HG03571 (cell line): Measurements from ENCODE around the gene TMEM132D.

Source experiments
- ATAC-seq: cut with Tn5 transposase; IDR thresholded peaks from one replicate; pipeline ENCODE4 v1.9.1; 2021; ENCODE audit not compliant: unreplicated experiment

The TMEM132D gene

GRCh38 chr12:129138776-129139175 is 765.0 kb downstream of the TMEM132D start:
- ATAC-seq = no peak

GRCh38 chr12:129136694-129137325 is 767.0 kb downstream of the TMEM132D start:
- no peak for ATAC-seq

GRCh38 chr12:129127771-129128170 is 776.1 kb downstream of the TMEM132D start:
- no peak for ATAC-seq

- no peak for ATAC-seq
Observed at GRCh38 chr12:129127211-129127610, 776.6 kb downstream of the TMEM132D start.

GRCh38 chr12:129119537-129119936 is 784.3 kb downstream of the TMEM132D start:
- ATAC-seq = no peak

- ATAC-seq = no peak
Observed at GRCh38 chr12:129115558-129115957, 788.3 kb downstream of the TMEM132D start.

- no peak for ATAC-seq
Observed at GRCh38 chr12:129110575-129110974, 793.2 kb downstream of the TMEM132D start.

GRCh38 chr12:129109174-129110001 is 794.4 kb downstream of the TMEM132D start:
- no peak for ATAC-seq

GRCh38 chr12:129106772-129107171 is 797.1 kb downstream of the TMEM132D start:
- no peak for ATAC-seq

- no peak for ATAC-seq
Observed at GRCh38 chr12:129103231-129103630, 800.6 kb downstream of the TMEM132D start.

- ATAC-seq = no peak
Observed at GRCh38 chr12:129102233-129102632, 801.6 kb downstream of the TMEM132D start.

GRCh38 chr12:129101816-129102215 is 802.0 kb downstream of the TMEM132D start:
- ATAC-seq = no peak

- no peak for ATAC-seq
Observed at GRCh38 chr12:129101404-129101803, 802.4 kb downstream of the TMEM132D start.

- no peak for ATAC-seq
Observed at GRCh38 chr12:129097451-129097850, 806.4 kb downstream of the TMEM132D start.

- ATAC-seq = no peak
Observed at GRCh38 chr12:129096968-129097367, 806.9 kb downstream of the TMEM132D start.

GRCh38 chr12:129096184-129096583 is 807.6 kb downstream of the TMEM132D start:
- no peak for ATAC-seq

GRCh38 chr12:129089576-129089975 is 814.2 kb downstream of the TMEM132D start:
- ATAC-seq = no peak

- no peak for ATAC-seq
Observed at GRCh38 chr12:129084875-129085826, 818.7 kb downstream of the TMEM132D start.

GRCh38 chr12:129083121-129083840 is 820.5 kb downstream of the TMEM132D start:
- no peak for ATAC-seq

- no peak for ATAC-seq
Observed at GRCh38 chr12:129082441-129082840, 821.4 kb downstream of the TMEM132D start.
